Stimulated activated CD8-positive, alpha-beta memory T cell treated with anti-CD3 and anti-CD28 coated beads, Interleukin-12 subunit alpha, Interleukin-12 subunit beta, amount 100 ng/mL, for 24 hours (primary cell): ENCODE results near the gene MAML1.
"Not testable (repeated sequence)": the region's sequence is repeated elsewhere in the genome, so short reads cannot be mapped to it uniquely, and the experiment has no call there.

ENCODE experiments used
- DNase-seq: peaks from one replicate; pipeline ENCODE4 v3.0.0-alpha.2; 2020; ENCODE audit errors: extremely low read depth

MAML1 gene

DNA sequence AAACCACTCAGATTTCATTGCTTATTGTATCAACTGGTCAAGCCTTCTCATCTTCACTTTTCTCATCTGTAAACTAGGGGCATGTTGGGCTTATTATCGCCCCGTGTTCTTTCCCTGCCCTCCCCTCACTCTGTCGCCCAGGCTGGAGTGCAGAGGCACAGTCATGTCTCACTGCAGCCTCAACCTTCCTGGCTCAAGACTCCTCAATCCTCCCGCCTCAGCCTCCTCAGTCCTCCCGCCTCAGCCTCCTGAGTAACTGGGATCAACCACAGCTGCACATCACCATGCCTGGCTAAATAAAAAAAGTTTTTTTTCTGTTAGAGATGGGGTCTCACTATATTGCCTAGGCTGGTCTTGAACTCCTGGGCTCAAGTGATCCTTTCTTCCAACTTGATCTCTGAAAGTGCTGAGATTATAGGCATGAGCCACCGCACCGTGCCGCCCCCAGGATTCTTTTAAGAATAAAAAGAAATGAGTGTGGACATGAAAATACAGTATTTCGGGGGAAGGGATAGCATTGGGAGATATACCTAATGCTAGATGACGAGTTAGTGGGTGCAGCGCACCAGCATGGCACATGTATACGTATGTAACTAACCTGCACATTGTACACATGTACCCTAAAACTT is 2.0 kb downstream of the MAML1 start:
- no peak for DNase-seq

DNA sequence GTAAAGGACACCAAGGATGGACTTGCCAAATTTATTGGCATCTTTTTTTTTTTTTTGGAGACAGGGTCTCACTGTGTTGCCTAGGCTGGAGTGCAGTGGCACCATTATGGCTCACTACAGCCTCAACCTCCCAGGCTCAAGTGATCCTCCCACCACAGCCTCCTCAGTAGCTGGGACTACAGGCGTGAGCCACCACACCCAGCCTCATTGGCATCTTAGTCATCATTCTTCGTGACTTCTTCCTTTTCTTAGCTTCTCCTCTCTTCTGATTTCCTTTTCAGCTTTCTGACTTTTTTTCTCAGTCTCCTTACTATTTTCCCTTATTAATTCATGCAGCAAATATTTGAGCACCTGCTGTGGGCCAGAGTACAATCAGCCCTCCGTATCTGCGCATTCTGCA is 6.1 kb downstream of the MAML1 start:
- no peak for DNase-seq

GRCh38 chr5:179744106-179744505 is 11.5 kb downstream of the MAML1 start:
- DNase-seq = not testable (repeated sequence)

DNA sequence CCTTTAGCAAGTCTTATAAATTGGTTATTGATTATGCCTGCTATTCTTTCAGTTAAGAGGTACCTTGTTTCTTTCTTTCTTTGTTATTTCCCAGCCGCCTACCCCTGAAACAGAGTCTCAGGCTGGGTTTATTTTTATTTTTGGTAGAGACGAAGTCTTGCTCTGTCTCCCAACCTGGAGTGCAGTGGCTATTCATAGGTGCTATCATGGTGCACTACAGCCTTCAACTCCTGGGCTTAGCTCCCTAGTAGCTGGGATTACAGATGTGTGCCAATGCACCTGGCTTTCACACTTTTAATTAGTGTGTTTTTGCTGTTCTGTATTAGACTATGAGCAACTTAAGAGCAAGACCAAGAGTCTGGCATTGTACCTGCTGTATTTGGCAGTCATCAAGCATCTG is 14.2 kb downstream of the MAML1 start:
- DNase-seq = no peak

DNA sequence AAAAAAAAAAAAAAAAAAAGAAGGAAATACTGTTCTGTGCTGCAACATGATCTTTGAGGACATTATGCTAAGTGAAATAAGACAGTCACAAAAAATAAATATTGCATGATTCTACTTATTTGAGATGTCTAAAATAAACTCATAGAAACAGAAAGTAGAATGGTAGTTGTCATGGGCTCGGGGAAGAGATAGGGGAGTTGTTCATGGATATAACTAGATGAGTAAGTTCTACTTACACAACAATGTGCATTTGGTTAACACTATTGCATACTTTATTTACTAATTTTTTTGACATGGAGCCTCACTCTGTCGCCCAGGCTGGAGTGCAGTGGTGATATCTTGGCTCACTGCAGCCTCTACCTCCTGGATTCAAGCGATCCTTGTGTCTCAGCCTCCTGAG is 15.2 kb downstream of the MAML1 start:
- no peak for DNase-seq

GRCh38 chr5:179749857-179750508 is 17.4 kb downstream of the MAML1 start:
- no peak for DNase-seq

GRCh38 chr5:179753971-179754370 is 21.3 kb downstream of the MAML1 start:
- no peak for DNase-seq

DNA sequence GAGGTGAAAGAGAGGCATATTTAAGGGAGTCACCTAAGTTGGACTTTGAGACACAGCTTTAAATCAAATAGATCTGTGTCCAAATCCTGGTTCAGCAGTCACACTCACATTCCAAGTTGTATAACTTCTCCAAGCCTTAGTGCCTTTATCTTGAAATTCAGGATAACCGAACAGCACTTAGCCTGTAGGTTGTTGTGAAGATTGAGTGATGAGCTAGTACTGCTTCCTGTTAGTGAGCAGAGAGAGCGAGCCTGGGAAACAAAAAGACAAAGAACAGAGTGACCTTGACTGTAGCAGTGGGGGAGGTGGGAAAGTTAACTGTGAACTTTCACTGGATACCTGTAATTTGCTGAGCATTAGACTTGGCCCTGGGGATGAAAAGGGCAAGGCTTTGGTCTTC is 22.4 kb downstream of the MAML1 start:
- DNase-seq = no peak

DNA sequence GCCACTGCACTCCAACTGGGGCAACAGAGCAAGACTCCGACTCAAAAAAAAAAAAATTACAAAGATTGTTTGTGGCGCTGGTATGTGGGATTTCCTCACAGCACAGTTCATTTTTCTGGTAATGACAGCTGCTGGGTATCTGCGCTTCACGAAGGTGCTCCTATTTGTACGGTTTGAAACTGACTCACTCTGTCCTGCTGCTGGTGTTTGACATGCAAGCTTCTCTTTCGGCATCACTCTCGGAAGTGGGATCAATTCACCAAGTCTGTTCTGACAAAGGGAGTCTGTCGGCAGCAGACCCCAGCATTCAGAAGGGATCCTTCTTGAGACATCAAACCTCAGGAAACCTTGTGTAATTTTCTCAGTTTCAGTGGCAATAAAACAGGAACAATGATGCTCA is 26.3 kb downstream of the MAML1 start:
- no peak for DNase-seq

DNA sequence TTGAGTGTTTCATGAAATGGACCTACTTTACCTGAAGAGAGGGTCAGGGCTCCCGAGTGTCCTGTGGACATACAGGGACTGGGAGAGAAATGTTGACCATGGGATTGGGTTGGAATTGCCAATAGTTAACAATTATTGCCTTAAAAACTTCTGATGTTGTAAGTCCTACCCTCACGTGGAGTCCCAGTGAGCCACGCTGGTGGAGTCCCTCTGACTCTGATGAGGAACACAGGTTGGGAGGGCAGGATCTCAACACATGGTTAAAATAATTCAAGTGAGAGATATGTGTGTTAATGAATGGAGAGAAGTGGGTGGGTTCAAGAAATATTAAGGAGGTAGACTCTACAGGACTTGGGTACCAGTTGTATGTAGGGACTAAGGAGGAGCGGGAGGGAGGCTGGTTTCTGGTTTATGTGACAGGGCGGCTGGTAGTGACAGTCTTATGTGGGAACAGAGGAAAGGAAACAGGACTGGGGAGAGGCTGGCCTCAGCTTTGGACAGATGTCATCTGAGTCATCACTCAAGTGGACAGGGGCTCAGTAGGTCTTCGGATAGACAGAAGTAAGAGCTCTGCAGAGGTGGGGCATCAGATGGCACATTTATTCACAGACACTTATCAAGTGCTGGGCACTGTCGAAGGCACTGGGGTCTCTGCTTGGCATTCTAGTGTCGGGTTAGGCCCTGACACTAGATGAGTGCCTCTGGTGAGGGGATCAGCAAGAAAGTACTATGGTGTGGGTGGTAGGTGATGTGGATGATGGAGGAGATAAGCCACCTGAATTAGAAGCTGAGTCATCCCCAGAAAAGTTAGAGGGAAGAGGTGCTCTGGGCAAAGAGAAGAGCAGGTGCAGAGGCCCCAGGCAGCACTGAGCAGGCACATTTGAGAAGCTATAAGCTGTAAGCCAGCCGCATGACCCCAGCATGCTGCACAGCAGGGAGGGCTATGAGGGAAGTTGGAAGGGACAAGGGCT is 27.2 kb downstream of the MAML1 start:
- DNase-seq = no peak

DNA sequence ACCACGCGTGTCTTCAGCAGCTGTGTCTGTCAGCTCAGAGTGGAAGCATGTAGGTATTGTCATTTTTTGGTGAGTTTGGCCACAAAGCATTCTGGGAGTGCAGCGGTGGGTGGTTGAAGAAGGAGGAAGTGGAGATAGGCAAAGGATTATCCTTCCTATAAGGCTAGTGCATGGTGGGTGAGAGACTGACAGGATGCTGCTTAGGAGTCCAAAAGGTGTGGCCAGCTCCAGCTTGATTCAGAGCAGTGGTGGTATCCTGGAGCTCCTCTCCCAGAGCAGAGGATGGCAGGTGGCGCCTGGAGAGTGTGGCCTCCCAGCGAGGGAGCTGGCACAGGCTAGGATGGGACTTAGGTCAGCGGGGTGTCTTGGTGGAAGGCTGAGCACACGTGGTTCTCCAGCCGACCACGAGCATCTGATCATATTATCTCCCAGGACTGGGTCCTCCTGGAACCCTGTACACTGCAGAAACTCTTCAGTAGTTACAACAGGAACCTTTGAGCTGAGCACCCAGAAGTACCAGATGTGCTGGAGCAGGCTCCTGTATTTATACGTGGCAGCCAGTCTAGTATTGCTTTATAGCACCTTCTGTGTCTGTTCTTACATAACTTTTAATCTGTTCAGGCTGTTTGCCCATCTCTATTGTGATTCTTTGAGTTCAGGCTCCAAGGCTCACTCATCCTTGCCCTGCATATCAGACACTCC is 29.6 kb downstream of the MAML1 start:
- DNase-seq = no peak

DNA sequence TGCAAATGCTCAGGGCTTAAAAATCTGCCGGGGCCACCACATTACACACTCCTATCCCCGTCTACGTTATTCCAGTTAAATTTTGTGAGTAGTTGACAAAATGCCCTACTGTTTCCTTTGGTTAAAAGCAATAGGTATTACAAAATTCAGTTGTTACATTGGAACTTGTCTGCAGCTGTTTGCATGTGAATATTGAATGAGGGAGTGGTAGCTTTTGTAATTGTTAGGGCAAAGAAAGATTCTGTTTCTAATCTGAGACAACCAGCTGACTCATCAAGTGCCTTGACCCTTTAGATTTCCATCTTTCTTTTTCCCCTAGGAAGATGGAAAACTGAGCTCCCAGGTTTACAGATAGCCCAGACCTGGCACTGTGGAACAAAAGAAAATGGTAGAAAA is 30.2 kb downstream of the MAML1 start:
- DNase-seq = no peak

GRCh38 chr5:179763215-179763945 is 30.8 kb downstream of the MAML1 start:
- DNase-seq = no peak

- no peak for DNase-seq
Measured at GRCh38 chr5:179764056-179764455, 31.4 kb downstream of the MAML1 start.

DNA sequence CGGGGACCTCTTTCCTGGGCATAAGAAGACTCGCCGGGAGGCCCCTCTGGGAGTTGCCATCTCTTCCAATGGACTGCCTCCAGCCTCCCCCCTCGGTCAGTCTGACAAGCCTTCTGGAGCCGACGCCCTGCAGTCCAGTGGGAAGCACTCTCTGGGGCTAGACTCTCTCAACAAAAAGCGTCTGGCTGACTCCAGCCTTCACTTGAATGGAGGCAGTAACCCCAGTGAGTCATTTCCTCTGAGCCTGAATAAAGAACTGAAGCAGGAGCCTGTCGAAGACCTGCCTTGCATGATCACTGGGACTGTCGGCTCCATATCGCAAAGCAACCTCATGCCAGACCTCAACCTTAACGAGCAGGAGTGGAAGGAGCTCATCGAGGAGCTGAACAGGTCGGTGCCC is 32.8 kb downstream of the MAML1 start:
- no peak for DNase-seq

GRCh38 chr5:179766021-179766725 is 33.6 kb downstream of the MAML1 start:
- no peak for DNase-seq

GRCh38 chr5:179766726-179767455 is 34.3 kb downstream of the MAML1 start:
- no peak for DNase-seq

DNA sequence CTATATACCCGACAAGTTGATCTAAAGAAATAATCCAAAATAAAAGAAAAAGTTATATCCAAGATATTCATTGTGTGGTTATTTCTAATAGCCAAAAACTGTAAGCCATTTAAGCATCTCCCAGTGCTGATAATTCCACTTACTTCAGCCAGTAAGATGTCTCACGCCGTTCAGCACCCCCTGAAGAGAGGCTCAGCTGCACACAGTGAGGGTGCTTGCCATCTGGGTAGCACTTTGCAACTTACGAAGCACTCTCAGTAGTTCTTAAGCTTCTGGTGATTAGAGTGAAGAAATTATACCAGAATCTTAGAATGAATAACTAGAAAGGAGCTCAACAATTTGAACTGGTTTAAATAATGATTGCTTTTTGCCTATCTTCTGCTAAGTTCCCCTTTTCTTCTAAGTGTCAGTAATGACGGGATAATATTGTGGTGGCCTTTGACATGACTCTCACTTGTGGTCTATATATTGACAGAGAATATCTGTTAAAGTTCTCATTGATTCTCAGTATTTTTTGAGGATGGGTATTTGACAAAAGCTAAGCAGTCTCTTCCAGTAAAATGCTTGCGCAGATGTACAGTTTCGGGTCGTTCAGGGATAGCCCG is 35.0 kb downstream of the MAML1 start:
- no peak for DNase-seq

- DNase-seq = no peak
Measured at GRCh38 chr5:179768326-179769085, 35.9 kb downstream of the MAML1 start.
